HEK293T (cell line): ENCODE data around the gene SRPK3.
A peak's percentile ranks its signal among the peaks of the same experiment; 100 is the strongest.
"Not testable (repeated sequence)": the region's sequence is repeated elsewhere in the genome, so short reads cannot be mapped to it uniquely, and the experiment has no call there.

Experiments used
- CTCF ChIA-PET: fragments of 350-600 bp; formaldehyde crosslinking; extraction: SDS; loops from one replicate; lab custom pipeline; 2021; ENCODE audit warnings: antibody characterized with exemption, inconsistent platforms; lab: Yijun Ruan, JAX
- POLR2A ChIA-PET: fragments of 350-600 bp; formaldehyde crosslinking; extraction: SDS; loops from one replicate; lab custom pipeline; 2020; ENCODE audit warnings: antibody characterized with exemption, inconsistent platforms; lab: Yijun Ruan, JAX
- DNase-seq: peaks from one replicate; pipeline ENCODE4 v3.0.0; 2012; ENCODE audit warnings: mixed read lengths; ENCODE audit errors: extremely low spot score
- ARNT ChIP-seq: fragments of 450-650 bp; IDR thresholded peaks from 2 replicates; pipeline ENCODE4 v1.6.1; 2017; ENCODE audit warnings: mild to moderate bottlenecking
- CTBP1 ChIP-seq: fragments of 450-650 bp; IDR thresholded peaks from 2 replicates; pipeline ENCODE4 v1.6.1; 2016; ENCODE audit warnings: borderline replicate concordance
- ELF4 ChIP-seq: fragments of 450-650 bp; IDR thresholded peaks from 2 replicates; pipeline ENCODE4 v1.6.1; 2017; ENCODE audit warnings: antibody characterized with exemption
- FOXA1 ChIP-seq: fragments of 450-650 bp; IDR thresholded peaks from 2 replicates; pipeline ENCODE4 v1.6.1; 2016; ENCODE audit warnings: mild to moderate bottlenecking
- FOXM1 ChIP-seq: fragments of 450-650 bp; IDR thresholded peaks from 2 replicates; pipeline ENCODE4 v1.6.1; 2017; ENCODE audit warnings: mild to moderate bottlenecking, borderline replicate concordance
- HDGF ChIP-seq: fragments of 450-650 bp; IDR thresholded peaks from 2 replicates; pipeline ENCODE4 v1.6.1; 2017; ENCODE audit warnings: antibody characterized with exemption, borderline replicate concordance
- L3MBTL2 ChIP-seq: fragments of 450-650 bp; conservative IDR thresholded peaks from 2 replicates; pipeline ENCODE4 v1.6.1; 2016; ENCODE audit warnings: mild to moderate bottlenecking
- LEF1 ChIP-seq: fragments of 450-650 bp; IDR thresholded peaks from 2 replicates; pipeline ENCODE4 v1.6.1; 2017; ENCODE audit warnings: mild to moderate bottlenecking, borderline replicate concordance
- NFRKB ChIP-seq: fragments of 450-650 bp; IDR thresholded peaks from 2 replicates; pipeline ENCODE4 v1.6.1; 2016; ENCODE audit warnings: mild to moderate bottlenecking, moderate library complexity
- SP1 ChIP-seq: fragments of 450-650 bp; IDR thresholded peaks from 2 replicates; pipeline ENCODE4 v1.6.1; 2017
- SUZ12 ChIP-seq: fragments of 450-650 bp; IDR thresholded peaks from 2 replicates; pipeline ENCODE4 v1.6.1; 2016; ENCODE audit warnings: mild to moderate bottlenecking
- TARDBP ChIP-seq: fragments of 450-650 bp; IDR thresholded peaks from 2 replicates; pipeline ENCODE4 v1.6.1; 2016
- ZNF384 ChIP-seq: fragments of 450-650 bp; IDR thresholded peaks from 2 replicates; pipeline ENCODE4 v1.6.1; 2016
- TF ChIP-seq, protein P1 (sequence below): fragments of 450-650 bp; IDR thresholded peaks from 2 replicates; pipeline ENCODE4 v1.6.1; 2016

The SRPK3 gene

GRCh38 chrX:153746359-153746758 is 34.5 kb upstream of the SRPK3 start:
- no peak for DNase-seq
- POLR2A ChIA-PET, result interaction anchor here (0.5 kb wide), 1 partner anchor 220 kb away, joined by 3 read pairs; no protein-coding TSS in a partner anchor
- CTCF ChIA-PET, result no interaction called here
- TF ChIP-seq TARDBP (no peak), ZNF384 (no peak), ARNT (no peak), NFRKB (no peak), HDGF (no peak), SP1 (no peak), SUZ12 (no peak)
- TF ChIP-seq, protein P1, sequence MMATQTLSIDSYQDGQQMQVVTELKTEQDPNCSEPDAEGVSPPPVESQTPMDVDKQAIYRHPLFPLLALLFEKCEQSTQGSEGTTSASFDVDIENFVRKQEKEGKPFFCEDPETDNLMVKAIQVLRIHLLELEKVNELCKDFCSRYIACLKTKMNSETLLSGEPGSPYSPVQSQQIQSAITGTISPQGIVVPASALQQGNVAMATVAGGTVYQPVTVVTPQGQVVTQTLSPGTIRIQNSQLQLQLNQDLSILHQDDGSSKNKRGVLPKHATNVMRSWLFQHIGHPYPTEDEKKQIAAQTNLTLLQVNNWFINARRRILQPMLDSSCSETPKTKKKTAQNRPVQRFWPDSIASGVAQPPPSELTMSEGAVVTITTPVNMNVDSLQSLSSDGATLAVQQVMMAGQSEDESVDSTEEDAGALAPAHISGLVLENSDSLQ, result no peak; the same call in 1 of the 2 replicates

- POLR2A ChIA-PET, result interaction anchor here (0.5 kb wide), 1 partner anchor 219 kb away, joined by 3 read pairs; no protein-coding TSS in a partner anchor
- CTCF ChIA-PET, DNase-seq: not testable (repeated sequence)
Observed at GRCh38 chrX:153746991-153747390, 33.9 kb upstream of the SRPK3 start.

- DNase-seq, CTCF ChIA-PET, POLR2A ChIA-PET: not testable (repeated sequence)
Observed at GRCh38 chrX:153749017-153749416, 31.8 kb upstream of the SRPK3 start.

GRCh38 chrX:153750127-153750774 is 30.6 kb upstream of the SRPK3 start:
- TF ChIP-seq FOXM1 (no peak), TARDBP (no peak), SP1 (no peak), ZNF384 (no peak), HDGF (no peak), SUZ12 (no peak), ELF4 (no peak), CTBP1 (no peak), ARNT (no peak), L3MBTL2 (no peak), NFRKB (no peak)
- TF ChIP-seq, protein P1, result no peak
- POLR2A ChIA-PET, result no interaction called here
- DNase-seq, result no peak
- CTCF ChIA-PET, result no interaction called here

GRCh38 chrX:153755136-153755535 is 25.7 kb upstream of the SRPK3 start:
- DNase-seq, result no peak
- TF ChIP-seq ZNF384 (peak; percentile 17; the same call in 1 of the 2 replicates), HDGF (no peak), LEF1 (no peak)
- CTCF ChIA-PET, result interaction anchor here (0.6 to 1.0 kb wide), 2 partner anchors 8 to 213 kb away, joined by 4 read pairs; no protein-coding TSS in a partner anchor
- POLR2A ChIA-PET, result no interaction called here

GRCh38 chrX:153761863-153762262 is 19.0 kb upstream of the SRPK3 start:
- DNase-seq, result no peak
- no peak for TF ChIP-seq TARDBP
- TF ChIP-seq LEF1, result no peak
- TF ChIP-seq CTBP1, result no peak
- POLR2A ChIA-PET, result no interaction called here
- CTCF ChIA-PET, result interaction anchor here (0.7 kb wide), 2 partner anchors 18 to 175 kb away, joined by 6 to 8 read pairs; no protein-coding TSS in a partner anchor

- no peak for DNase-seq
- ChIA-PET CTCF (interaction anchor here (1.2 to 2.1 kb wide), 4 partner anchors 18 to 184 kb away, joined by 3 to 15 read pairs (median 3); no protein-coding TSS in a partner anchor), POLR2A (no interaction called here)
- TF ChIP-seq, protein P1, result no peak
- TF ChIP-seq FOXA1 (no peak), NFRKB (no peak)
Observed at GRCh38 chrX:153762626-153763173, 18.1 kb upstream of the SRPK3 start.
